Ectodermal cell (in vitro differentiated cells): Measurements from ENCODE around the gene CDH4.

Source experiments
- H3K27ac ChIP-seq: 2 replicates; pipeline ENCODE4 v1.7.0; 2013; ENCODE audit warnings: mild to moderate bottlenecking, low read depth, low read length; ENCODE audit not compliant: insufficient read depth, poor library complexity, severe bottlenecking
- H3K27me3 ChIP-seq: 2 replicates; pipeline ENCODE4 v1.7.0; 2013; ENCODE audit warnings: mild to moderate bottlenecking, low read length; ENCODE audit not compliant: insufficient read depth, control insufficient read depth, poor library complexity, severe bottlenecking
- H3K36me3 ChIP-seq: one replicate; pipeline ENCODE4 v1.7.0; 2013; ENCODE audit warnings: low read length; ENCODE audit not compliant: control insufficient read depth, insufficient read depth
- H3K4me1 ChIP-seq: one replicate; pipeline ENCODE4 v1.7.0; 2013; ENCODE audit warnings: low read length; ENCODE audit not compliant: control insufficient read depth, insufficient read depth
- H3K4me3 ChIP-seq: 2 replicates; pipeline ENCODE4 v1.7.0; 2013; ENCODE audit warnings: low read depth, low read length, control low read depth; ENCODE audit not compliant: insufficient read depth
- H3K9me3 ChIP-seq: 2 replicates; pipeline ENCODE4 v1.7.0; 2013; ENCODE audit warnings: mild to moderate bottlenecking, low read length, moderate library complexity; ENCODE audit not compliant: control insufficient read depth
- WGBS, 2 experiments: methylation state at CpG; one replicate each; pipeline ENCODE4 v1.1.7; 2013; ENCODE audit warnings: missing lambda C conversion rate in 2 of 2; 5-methylcytosine and 5-hydroxymethylcytosine counted together

Gene CDH4

DNA sequence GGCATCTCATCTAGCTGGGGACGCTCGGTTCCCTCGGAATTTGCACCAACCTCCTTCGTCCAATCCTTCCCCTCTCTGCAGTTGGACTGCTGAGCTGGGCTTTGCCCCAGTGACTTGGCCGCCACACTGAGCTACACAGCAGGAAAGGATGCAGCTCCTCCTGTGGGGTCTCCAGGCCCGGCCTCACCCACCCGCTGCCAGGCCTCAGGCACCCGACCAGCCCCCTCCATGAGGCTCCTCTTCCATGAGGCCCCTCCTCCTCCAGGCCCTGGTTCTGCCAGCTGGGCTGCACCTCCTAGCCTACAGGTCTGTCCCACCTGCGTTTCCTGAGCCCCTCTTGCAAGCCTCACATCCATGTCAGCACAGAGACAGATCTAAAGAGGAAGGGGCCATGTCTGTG is 443.7 kb downstream of the CDH4 start:
- 93 to 94% methylated on average over 9 of the region's 9 CpGs for WGBS, 2 experiments
- no peak overlapping the region for H3K27ac ChIP-seq
- no peaks in the 10 kb centered on the region for H3K27me3 ChIP-seq
- H3K4me3 ChIP-seq: no peak overlapping the region
- H3K4me1 ChIP-seq: no peaks in the 10 kb centered on the region
- H3K9me3 ChIP-seq: no peaks in the 10 kb centered on the region
- H3K36me3 ChIP-seq: no peaks in the 10 kb centered on the region

DNA sequence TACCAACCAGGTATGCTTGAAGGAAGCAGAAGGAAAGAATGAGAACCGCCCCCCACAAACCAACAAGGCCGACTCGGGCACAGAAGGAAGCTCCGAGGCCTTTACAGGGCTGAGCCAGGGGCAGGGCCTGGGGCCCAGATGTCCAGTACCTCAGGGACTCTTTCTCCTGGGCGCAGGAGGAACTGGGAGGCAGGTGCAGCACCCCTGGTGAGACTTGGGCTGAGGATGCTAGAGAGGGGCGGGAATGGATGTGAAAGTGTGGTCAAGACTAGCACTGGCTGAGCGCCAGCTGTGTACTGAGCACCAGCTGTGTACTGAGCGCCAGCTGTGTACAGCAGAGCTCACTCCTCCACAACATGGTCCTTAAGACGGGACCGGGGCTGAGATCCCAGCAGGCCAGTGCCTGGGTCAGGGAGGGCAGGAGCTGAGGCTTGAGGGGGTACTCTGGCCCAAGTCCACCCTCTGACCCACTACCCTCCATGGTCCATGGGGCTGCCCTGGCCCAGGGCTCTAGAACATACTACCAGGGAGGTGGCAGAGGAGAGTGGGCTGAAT is 444.2 kb downstream of the CDH4 start:
- WGBS, 2 experiments: 93 to 95% methylated on average over 10 of the region's 10 CpGs
- Histone ChIP-seq H3K36me3 (no peaks in the 10 kb centered on the region), H3K9me3 (no peaks in the 10 kb centered on the region), H3K4me1 (no peaks in the 10 kb centered on the region), H3K27me3 (no peaks in the 10 kb centered on the region), H3K4me3 (no peak overlapping the region), H3K27ac (no peak overlapping the region)

DNA sequence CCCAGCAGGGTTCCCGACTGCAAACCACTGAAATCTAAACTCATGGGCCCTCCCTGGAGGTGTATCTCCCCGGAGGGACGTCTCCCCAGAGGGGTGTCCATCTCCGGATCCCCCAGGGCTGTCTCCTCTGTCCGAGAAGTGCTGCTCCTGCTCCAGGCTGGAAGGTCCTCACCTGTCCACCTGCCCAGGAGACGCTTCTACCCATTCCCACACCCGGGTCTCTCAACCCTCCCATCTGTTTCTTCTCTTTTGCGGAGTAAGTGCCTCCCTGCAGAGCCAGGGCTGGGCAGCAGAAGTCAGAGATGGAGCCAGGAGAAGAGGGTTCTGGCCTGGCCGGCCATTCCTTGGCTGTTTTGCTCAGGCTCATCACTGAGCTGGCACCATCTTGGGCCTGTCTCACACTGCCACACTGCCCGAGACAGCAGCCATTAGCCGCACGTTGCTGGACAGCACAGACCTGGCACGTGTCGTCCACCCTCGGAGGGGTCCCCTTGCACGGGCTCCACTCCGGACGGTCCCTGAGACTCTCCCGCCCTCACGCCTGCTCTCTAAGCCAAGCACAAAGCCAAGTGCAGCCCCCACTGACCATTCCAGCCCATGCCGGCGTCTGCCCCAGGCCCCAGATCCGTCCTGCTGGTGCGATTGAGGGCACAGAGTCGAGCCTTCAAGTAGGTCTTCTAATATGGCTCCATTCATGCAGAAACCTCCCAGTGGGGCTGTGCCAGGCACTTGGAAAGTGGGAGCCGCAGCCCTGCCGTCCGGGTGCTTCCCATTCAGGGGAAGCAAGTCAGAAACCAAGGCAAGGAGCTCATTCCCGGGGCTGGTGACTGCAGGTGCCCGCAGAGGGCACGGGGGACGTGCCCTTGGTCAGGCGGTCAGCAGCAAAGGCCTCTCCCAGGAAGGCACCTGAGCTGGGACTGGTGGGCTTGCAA is 445.9 kb downstream of the CDH4 start:
- Histone ChIP-seq H3K9me3 (no peaks in the 10 kb centered on the region), H3K4me1 (no peaks in the 10 kb centered on the region), H3K4me3 (no peak overlapping the region), H3K27me3 (no peaks in the 10 kb centered on the region), H3K36me3 (no peaks in the 10 kb centered on the region), H3K27ac (no peak overlapping the region)
- WGBS, 2 experiments: 94 to 95% methylated on average over 33 of the region's 33 CpGs

DNA sequence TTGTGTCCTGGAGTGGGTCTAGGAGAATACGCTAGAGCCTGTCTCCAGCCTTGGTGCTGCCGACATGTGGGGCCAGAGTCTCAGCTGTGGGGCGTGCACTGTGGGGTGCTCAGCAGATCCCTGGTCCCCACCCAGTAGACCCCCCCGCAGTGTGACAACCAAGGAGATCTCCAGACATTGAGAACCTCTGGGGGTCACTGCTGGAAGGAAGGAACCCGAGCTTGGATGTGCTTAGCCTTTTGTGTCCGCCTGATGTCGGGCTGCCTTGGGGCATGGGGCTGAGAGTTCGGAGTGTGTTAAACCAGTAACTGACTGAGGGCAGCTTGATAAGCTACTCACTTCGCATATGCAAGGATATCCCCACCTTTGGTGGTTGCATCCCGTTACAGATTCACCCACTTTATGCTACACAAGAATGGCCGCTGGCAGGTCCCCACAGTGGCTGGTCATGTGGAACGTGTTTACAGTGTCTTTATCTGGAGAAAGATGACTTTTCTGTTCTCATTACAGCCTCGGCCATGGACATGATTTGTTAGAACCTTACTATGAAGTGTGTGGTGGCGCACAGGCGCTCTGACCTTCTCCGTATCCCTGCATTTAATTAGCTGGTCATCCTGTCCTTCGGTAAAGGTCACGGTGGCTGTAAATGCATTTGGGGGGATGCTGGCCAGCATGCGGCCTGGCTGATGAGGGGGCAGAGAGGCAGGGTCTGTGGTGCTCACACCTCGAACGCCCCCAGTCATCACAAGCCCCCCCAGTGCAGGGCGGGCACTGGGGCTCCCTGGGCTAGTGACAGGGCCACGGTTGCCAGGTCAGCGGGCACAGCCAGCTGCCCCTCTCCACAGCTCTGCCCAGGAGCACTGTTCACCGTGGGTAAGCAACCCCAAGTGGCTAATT is 446.8 kb downstream of the CDH4 start:
- Histone ChIP-seq H3K4me3 (no peak overlapping the region), H3K9me3 (no peaks in the 10 kb centered on the region), H3K36me3 (no peaks in the 10 kb centered on the region), H3K27ac (no peak overlapping the region), H3K4me1 (no peaks in the 10 kb centered on the region), H3K27me3 (no peaks in the 10 kb centered on the region)
- 93 to 95% methylated on average over 25 of the region's 25 CpGs for WGBS, 2 experiments

GRCh38 chr20:61699495-61700374 is 447.7 kb downstream of the CDH4 start:
- no peak overlapping the region for H3K4me3 ChIP-seq
- H3K9me3 ChIP-seq: no peaks in the 10 kb centered on the region
- WGBS, 2 experiments: 92% methylated on average over 31 of the region's 31 CpGs

DNA sequence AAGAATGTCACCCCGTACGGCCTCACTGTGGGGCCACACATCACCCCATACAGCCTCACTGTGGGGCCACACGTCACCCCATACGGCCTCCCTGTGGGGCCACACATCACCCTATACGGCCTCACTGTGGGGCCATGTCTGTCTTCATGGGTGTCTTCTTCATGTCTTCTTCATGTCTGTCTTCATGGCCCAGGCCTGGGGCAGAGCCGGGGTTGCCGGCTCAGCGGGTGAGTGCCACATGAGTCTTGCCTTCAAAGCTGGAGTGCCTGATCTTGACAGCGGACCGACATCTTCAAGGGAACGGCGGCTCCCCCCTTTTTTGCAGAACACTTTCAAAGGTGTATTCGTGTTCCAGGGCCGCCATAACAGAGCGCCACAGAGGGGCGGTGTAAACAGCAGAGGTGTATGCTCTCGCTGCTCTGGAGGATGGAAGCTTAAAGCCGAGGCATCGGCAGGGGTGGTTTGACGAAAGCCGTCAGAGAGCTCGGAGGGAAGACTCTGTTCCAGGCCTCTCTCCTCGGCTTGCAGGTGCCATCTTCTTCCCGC is 448.6 kb downstream of the CDH4 start:
- no peaks in the 10 kb centered on the region for H3K27me3 ChIP-seq
- H3K27ac ChIP-seq: no peak overlapping the region
- no peaks in the 10 kb centered on the region for H3K4me1 ChIP-seq
- H3K4me3 ChIP-seq: no peak overlapping the region
- no peaks in the 10 kb centered on the region for H3K9me3 ChIP-seq
- H3K36me3 ChIP-seq: no peaks in the 10 kb centered on the region
- WGBS, 2 experiments: 95% methylated on average over 24 of the region's 24 CpGs

More at GRCh38 chr20:61699495-61700374, 447.7 kb downstream of the CDH4 start:
- H3K27me3 ChIP-seq: no peaks in the 10 kb centered on the region
- no peak overlapping the region for H3K27ac ChIP-seq
- H3K36me3 ChIP-seq: no peaks in the 10 kb centered on the region
- H3K4me1 ChIP-seq: no peaks in the 10 kb centered on the region

DNA sequence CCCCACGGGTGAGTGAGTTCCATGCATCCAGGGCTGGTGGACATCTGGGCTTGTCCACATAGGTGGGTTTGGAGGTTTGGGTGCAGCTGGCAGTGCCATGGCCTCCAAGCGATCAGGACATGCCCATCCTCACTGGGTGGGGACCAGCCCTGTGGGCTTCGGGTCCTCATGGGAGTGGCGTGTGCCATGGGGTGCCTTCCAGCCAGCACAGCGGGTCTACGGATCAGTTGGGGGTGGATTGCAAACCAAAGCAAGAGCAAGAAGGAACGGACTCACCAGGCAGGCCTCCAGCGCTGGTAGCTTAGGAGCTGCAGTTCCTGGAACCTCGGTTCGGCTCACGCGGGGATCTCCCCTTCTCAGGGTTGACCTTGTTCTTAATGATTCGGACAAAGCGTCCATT is 449.3 kb downstream of the CDH4 start:
- Histone ChIP-seq H3K4me1 (no peaks in the 10 kb centered on the region), H3K27ac (no peak overlapping the region), H3K9me3 (no peaks in the 10 kb centered on the region), H3K27me3 (no peaks in the 10 kb centered on the region), H3K4me3 (no peak overlapping the region), H3K36me3 (no peaks in the 10 kb centered on the region)
- WGBS, 2 experiments: 92% methylated on average over 14 of the region's 14 CpGs

DNA sequence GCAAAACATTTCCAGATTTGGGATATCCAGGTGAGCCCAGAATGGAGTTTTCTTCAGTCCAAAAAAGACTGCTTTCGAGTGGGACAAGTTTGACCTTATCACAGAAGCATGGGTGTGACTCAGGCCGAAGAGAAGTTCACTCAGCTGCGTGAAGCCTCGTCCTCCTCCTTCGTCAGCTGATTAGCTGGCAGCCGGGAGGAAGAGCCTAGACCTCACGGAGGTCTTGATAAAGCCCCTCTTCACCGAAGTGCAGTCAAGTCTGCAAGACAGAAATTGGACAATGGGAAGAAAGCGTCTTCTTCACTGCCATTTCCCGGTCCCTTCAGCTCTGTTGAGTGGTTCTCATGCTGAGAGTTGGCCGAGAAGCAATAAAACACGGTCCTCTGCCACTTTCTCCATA is 449.7 kb downstream of the CDH4 start:
- Histone ChIP-seq H3K4me3 (no peak overlapping the region), H3K27me3 (no peaks in the 10 kb centered on the region), H3K9me3 (no peaks in the 10 kb centered on the region), H3K36me3 (no peaks in the 10 kb centered on the region), H3K27ac (no peak overlapping the region), H3K4me1 (no peaks in the 10 kb centered on the region)
- 93 to 95% methylated on average over 12 of the region's 12 CpGs for whole genome bisulfite sequencing, 2 experiments

GRCh38 chr20:61702246-61702645 is 450.2 kb downstream of the CDH4 start:
- Histone ChIP-seq H3K36me3 (no peaks in the 10 kb centered on the region), H3K4me1 (no peaks in the 10 kb centered on the region), H3K9me3 (no peaks in the 10 kb centered on the region), H3K27ac (no peak overlapping the region), H3K4me3 (no peak overlapping the region), H3K27me3 (no peaks in the 10 kb centered on the region)
- 96% methylated on average over 15 to 16 of the region's 16 CpGs for whole genome bisulfite sequencing, 2 experiments
